ENCODE measurements around the gene BUB1B.

DNA sequence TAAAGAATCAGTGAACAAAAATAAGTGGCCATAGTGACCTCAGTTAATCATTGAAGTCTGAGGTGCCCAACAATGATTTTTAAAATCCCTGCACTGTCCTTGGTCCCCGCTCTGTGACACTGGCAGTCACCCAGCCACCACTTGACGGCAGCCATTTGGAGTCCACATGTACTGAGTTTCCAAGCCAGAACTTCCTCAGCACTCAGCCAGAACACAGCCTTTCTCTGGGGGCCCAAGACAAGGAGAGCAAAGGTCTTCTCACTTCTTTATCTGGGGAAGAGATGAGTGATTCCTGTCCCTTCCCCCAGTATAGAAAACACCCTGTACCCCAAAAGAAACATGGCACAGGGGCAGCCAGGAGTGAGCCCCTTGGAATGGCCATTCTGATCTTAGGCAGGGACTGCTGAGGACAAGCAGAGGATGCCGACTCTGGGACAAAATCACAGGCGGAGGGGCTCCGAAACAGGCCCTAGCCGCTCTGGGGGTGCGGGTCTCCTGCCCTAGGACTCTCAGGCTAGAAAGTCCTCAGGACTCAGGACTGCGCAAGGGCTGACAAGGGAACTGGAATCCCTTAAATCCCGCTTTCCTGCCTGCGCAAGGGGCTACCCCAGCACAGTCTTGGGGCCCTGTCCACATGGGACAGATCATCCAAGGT is 90.7 kb downstream of the BUB1B start:
- TF ChIP-seq, protein P1, sequence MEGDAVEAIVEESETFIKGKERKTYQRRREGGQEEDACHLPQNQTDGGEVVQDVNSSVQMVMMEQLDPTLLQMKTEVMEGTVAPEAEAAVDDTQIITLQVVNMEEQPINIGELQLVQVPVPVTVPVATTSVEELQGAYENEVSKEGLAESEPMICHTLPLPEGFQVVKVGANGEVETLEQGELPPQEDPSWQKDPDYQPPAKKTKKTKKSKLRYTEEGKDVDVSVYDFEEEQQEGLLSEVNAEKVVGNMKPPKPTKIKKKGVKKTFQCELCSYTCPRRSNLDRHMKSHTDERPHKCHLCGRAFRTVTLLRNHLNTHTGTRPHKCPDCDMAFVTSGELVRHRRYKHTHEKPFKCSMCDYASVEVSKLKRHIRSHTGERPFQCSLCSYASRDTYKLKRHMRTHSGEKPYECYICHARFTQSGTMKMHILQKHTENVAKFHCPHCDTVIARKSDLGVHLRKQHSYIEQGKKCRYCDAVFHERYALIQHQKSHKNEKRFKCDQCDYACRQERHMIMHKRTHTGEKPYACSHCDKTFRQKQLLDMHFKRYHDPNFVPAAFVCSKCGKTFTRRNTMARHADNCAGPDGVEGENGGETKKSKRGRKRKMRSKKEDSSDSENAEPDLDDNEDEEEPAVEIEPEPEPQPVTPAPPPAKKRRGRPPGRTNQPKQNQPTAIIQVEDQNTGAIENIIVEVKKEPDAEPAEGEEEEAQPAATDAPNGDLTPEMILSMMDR (IDR thresholded peaks at IDR 0.05; ENCODE audit: low read depth, low read length) = no peak
- TF ChIP-seq EZH2phosphoT487 (IDR thresholded peaks at IDR 0.05; ENCODE audit: low read depth) = no peak
